GM06990 (cell line): ENCODE results near the gene CNST.

Experiments used
- DNase-seq: peaks from one replicate; pipeline ENCODE4 v3.0.0-alpha.2; 2011; ENCODE audit not compliant: insufficient read length; ENCODE audit errors: extremely low read depth
- H3K27me3 ChIP-seq: replicated peaks from 2 replicates; pipeline ENCODE4 v1.6.0; 2011; ENCODE audit warnings: low read length; ENCODE audit not compliant: control insufficient read depth, insufficient read depth
- H3K36me3 ChIP-seq: 2 replicates; pipeline ENCODE4 v1.5.1; 2011; ENCODE audit warnings: low read length; ENCODE audit not compliant: control insufficient read depth, insufficient read depth
- H3K4me3 ChIP-seq: replicated peaks from 2 replicates; pipeline ENCODE4 v1.5.1; 2011; ENCODE audit warnings: low read depth, mild to moderate bottlenecking, control low read depth, low read length
- TF ChIP-seq, protein P1 (sequence below): IDR thresholded peaks from 2 replicates; pipeline ENCODE4 v1.5.1; 2011; ENCODE audit warnings: low read length, control low read depth, mild to moderate bottlenecking, inconsistent platforms; ENCODE audit not compliant: insufficient read depth, poor library complexity, severe bottlenecking

CNST gene

GRCh38 chr1:246544001-246544400 lies 22.3 kb upstream of the CNST start:
- H3K36me3 ChIP-seq = peaks cover 5% of the 10 kb centered on the region
- no peaks in the 10 kb centered on the region for H3K27me3 ChIP-seq
- TF ChIP-seq, protein P1, sequence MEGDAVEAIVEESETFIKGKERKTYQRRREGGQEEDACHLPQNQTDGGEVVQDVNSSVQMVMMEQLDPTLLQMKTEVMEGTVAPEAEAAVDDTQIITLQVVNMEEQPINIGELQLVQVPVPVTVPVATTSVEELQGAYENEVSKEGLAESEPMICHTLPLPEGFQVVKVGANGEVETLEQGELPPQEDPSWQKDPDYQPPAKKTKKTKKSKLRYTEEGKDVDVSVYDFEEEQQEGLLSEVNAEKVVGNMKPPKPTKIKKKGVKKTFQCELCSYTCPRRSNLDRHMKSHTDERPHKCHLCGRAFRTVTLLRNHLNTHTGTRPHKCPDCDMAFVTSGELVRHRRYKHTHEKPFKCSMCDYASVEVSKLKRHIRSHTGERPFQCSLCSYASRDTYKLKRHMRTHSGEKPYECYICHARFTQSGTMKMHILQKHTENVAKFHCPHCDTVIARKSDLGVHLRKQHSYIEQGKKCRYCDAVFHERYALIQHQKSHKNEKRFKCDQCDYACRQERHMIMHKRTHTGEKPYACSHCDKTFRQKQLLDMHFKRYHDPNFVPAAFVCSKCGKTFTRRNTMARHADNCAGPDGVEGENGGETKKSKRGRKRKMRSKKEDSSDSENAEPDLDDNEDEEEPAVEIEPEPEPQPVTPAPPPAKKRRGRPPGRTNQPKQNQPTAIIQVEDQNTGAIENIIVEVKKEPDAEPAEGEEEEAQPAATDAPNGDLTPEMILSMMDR = no peak
- no peak for DNase-seq
- no peak overlapping the region for H3K4me3 ChIP-seq

DNA sequence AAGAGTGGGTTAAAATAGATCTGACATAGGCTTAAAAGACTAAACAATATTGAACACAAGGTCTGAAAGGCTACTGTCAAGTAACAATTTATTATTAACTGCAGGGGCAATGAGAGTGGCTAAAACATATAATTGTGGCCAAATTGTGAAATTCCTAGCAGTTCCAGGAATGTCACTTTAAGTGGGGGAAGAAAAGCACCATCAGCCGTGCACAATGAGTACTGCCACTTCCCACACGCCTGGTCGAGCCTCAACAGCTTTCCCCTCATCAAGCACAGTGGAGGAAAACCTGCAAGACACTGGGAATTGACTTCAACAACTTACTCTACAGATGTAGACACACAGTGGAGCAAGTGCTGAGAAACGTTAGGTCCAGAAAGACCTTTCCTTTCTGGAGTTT lies 16.6 kb upstream of the CNST start:
- no peaks in the 10 kb centered on the region for H3K27me3 ChIP-seq
- DNase-seq = no peak
- H3K36me3 ChIP-seq = peaks cover 13% of the 10 kb centered on the region
- TF ChIP-seq, protein P1 = no peak
- no peak overlapping the region for H3K4me3 ChIP-seq

DNA sequence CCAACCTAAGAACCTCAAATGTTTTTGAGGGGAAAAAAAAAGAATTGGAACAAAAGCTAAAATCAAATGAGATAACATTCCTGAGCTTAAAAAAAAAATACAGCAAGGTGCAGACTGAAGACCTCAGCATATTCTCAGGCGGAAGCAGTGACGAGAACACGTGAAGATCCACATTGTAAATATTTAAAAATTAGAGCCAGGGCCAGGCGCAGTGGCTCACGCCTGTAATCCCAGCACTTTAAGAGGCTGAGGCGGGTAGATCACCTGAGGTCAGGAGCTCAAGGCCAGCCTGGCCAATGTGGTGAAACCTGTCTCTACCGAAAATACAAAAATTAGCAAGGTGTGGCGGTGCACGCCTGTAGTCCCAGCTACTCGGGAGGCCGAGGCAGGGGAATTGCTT lies 15.9 kb upstream of the CNST start:
- peaks cover 15% of the 10 kb centered on the region for H3K36me3 ChIP-seq
- H3K4me3 ChIP-seq = no peak overlapping the region
- DNase-seq = no peak
- TF ChIP-seq, protein P1 = no peak
- no peaks in the 10 kb centered on the region for H3K27me3 ChIP-seq

- no peak overlapping the region for H3K4me3 ChIP-seq
- no peaks in the 10 kb centered on the region for H3K27me3 ChIP-seq
- H3K36me3 ChIP-seq = peaks cover 15% of the 10 kb centered on the region
- DNase-seq = no peak
- TF ChIP-seq, protein P1 = no peak
These were observed 14.1 kb upstream of the CNST start for GRCh38 chr1:246552110-246552509.

DNA sequence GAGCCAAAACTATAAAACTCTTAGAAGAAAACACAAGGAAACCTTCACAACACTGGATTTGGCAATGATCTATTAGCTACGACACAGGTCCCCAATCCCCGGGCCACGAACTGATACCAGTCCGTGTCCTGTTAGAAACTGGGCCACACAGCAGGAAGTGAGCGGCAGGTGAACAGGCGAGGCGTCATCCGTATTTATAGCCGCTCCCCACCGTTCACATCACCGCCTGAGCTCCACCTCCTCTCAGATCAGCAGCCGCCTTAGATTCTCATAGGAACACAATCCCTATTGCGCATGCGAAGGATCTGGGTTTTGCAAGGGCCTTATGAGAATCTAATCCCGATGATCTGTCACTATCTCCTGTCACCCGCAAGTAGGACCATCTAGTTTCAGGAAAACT lies 12.1 kb upstream of the CNST start:
- DNase-seq = no peak
- TF ChIP-seq, protein P1 = no peak
- Histone ChIP-seq H3K27me3 (no peaks in the 10 kb centered on the region), H3K36me3 (peaks cover 15% of the 10 kb centered on the region), H3K4me3 (no peak overlapping the region)

DNA sequence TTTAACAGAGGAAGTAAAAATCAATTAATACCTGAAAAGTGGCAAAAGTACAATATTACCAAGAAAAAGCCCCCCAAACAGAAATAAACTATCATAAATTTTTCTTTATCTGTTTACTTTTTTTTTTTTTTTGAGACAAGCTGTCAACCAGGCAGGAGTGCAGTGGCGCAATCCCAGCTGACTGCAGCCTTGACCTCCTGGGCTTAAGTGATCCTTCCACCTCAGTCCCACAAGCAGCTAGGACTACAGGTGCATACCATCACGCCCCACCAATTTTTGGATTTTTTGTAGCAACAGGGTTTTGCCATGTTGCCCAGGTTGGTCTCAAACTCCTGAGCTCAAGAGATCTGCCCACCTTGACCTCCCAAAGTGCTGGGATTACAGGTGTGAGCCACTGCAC lies 8.2 kb upstream of the CNST start:
- DNase-seq = no peak
- no peak overlapping the region for H3K4me3 ChIP-seq
- TF ChIP-seq, protein P1 = no peak
- H3K27me3 ChIP-seq = no peaks in the 10 kb centered on the region
- H3K36me3 ChIP-seq = peaks cover 5% of the 10 kb centered on the region
